ENCODE results near the gene DACT2. TPM values are rescaled to one million over a fixed set of nuclear protein-coding genes. Genes with fewer than 3 reads are reported as not detected.
"Not testable (repeated sequence)": the region's sequence is repeated elsewhere in the genome, so short reads cannot be mapped to it uniquely, and the experiment has no call there.

Gene DACT2
- total and polyA plus RNA-seq, 12 donors = 0.09 to 1.5 (median 0.65) TPM

DNA sequence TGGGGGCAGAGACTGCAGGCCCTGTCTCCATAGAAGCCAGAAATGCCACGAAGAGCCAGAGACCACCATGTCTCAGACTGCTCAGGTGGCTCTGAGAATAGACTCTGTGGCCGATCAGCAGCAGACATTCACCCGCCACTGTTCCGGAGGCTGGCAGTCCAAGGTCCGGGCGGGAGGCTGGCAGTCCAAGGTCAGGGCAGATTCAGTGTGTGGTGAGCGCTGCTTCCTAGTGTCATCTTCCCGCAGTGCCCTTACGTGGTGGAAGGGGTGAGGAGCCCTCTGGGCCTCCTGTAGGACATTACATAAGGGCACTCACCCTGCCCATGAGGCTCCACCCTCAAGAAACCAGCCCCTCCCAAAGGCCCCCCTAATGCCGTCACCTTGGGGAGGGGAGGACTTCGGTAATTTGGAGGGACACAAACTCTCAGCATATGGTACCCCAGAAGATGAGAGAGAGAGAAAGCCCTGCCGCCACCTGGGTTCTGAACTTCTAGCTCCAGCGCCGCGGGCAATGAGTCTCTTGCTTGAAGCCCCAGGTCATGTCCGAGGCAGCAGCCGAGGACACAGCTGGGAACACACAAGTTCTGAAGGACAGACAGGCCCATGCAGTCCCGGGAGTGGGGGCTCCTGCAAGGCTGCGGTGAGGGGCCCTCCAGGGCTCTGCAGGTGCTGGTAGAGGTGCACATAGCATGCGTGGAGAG, 36.4 kb downstream of the DACT2 start:
- H3K4me3 ChIP-seq = no peak overlapping the region
- TF ChIP-seq, protein P1, sequence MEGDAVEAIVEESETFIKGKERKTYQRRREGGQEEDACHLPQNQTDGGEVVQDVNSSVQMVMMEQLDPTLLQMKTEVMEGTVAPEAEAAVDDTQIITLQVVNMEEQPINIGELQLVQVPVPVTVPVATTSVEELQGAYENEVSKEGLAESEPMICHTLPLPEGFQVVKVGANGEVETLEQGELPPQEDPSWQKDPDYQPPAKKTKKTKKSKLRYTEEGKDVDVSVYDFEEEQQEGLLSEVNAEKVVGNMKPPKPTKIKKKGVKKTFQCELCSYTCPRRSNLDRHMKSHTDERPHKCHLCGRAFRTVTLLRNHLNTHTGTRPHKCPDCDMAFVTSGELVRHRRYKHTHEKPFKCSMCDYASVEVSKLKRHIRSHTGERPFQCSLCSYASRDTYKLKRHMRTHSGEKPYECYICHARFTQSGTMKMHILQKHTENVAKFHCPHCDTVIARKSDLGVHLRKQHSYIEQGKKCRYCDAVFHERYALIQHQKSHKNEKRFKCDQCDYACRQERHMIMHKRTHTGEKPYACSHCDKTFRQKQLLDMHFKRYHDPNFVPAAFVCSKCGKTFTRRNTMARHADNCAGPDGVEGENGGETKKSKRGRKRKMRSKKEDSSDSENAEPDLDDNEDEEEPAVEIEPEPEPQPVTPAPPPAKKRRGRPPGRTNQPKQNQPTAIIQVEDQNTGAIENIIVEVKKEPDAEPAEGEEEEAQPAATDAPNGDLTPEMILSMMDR (IDR thresholded peaks at IDR 0.05) = no peak
- peaks cover 0 to 57% (median 30%) of the 10 kb centered on the region in 7 donors for H3K27me3 ChIP-seq
- no peaks in the 10 kb centered on the region for H3K4me1 ChIP-seq
- ATAC-seq = no peak
- no peaks in the 10 kb centered on the region for H3K9me3 ChIP-seq
- 89 to 90% methylated on average over 20 of the region's 20 CpGs for WGBS, 2 donors
- intact Hi-C loops (cut with DNase I) = no loop called here
- DNase-seq = no peak
- H3K27ac ChIP-seq = no peak overlapping the region
- H3K36me3 ChIP-seq = no peaks in the 10 kb centered on the region

DNA sequence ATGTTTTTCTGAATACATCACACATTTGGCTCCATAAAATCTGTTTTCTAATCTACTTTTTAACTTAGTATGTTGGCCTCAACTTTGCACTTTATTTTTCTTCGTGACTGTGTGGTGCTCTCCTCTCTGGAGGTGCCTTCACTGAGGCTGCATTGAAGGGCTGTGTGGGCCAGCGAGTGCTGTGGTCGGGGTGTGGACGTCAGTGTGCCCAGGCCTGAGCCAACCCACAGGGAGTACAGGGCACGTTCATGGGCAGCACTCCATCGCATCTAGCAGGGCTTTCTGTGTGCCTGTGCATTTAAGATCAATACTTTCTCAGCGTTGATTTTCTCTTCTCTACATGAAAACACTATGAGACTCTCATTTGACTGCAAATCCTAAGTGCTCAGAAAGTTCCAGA, 37.8 kb downstream of the DACT2 start:
- 86 to 87% methylated on average over 7 of the region's 7 CpGs for WGBS, 2 donors
- Histone ChIP-seq H3K4me3 (no peak overlapping the region), H3K36me3 (no peaks in the 10 kb centered on the region), H3K9me3 (no peaks in the 10 kb centered on the region), H3K4me1 (no peaks in the 10 kb centered on the region), H3K27ac (no peak overlapping the region), H3K27me3 (peaks cover 0 to 70% (median 42%) of the 10 kb centered on the region in 7 donors)
- intact Hi-C loops (cut with DNase I) = no loop called here
- TF ChIP-seq, protein P1 (IDR thresholded peaks at IDR 0.05) = no peak
- ATAC-seq (no peak), DNase-seq (no peak)

DNA sequence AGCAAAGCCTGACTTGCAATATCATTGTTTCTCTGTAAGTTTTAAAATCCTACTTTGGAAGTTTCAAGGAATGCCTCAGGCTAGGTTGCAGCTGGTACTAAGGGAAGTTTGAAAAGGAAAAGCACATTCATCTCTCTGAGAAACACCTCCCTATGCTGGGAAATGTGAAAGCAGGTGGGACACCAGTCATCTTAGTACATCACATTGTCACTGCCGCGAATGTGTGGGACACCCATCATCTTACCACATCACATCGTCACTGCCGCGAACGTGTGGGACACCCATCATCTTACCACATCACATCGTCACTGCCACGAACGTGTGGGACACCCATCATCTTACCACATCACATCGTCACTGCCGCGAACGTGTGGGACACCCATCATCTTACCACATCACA, 38.3 kb downstream of the DACT2 start:
- H3K36me3 ChIP-seq; DNase-seq; intact Hi-C loops (cut with DNase I); H3K4me3 ChIP-seq; ATAC-seq; H3K9me3 ChIP-seq; H3K27ac ChIP-seq; H3K4me1 ChIP-seq: not testable (repeated sequence)
- H3K27me3 ChIP-seq = peaks cover 0 to 75% (median 47%) of the 10 kb centered on the region in 7 donors
- 92 to 96% methylated on average over 13 of the region's 13 CpGs for WGBS, 2 donors

GRCh38 chr6:168280899-168281245, 38.7 kb downstream of the DACT2 start:
- ATAC-seq = no peak
- intact Hi-C loops (cut with DNase I) = no loop called here
- WGBS, 2 donors = 60 to 71% methylated on average over 13 of the region's 13 CpGs
- TF ChIP-seq, protein P1 (IDR thresholded peaks at IDR 0.05) = no peak
- Histone ChIP-seq H3K36me3 (no peaks in the 10 kb centered on the region), H3K27ac (no peak overlapping the region), H3K27me3 (peaks cover 0 to 76% (median 52%) of the 10 kb centered on the region in 7 donors), H3K4me1 (no peaks in the 10 kb centered on the region), H3K4me3 (no peak overlapping the region), H3K9me3 (no peaks in the 10 kb centered on the region)
- no peak for DNase-seq
